HG02623 (cell line): ENCODE measurements around the gene LIN52.
"Not testable (repeated sequence)": the region's sequence is repeated elsewhere in the genome, so short reads cannot be mapped to it uniquely, and the experiment has no call there.

Experiments
- ATAC-seq: cut with Tn5 transposase; IDR thresholded peaks from one replicate; pipeline ENCODE4 v1.9.1; 2021; ENCODE audit warnings: moderate library complexity; ENCODE audit not compliant: unreplicated experiment

LIN52 gene

DNA sequence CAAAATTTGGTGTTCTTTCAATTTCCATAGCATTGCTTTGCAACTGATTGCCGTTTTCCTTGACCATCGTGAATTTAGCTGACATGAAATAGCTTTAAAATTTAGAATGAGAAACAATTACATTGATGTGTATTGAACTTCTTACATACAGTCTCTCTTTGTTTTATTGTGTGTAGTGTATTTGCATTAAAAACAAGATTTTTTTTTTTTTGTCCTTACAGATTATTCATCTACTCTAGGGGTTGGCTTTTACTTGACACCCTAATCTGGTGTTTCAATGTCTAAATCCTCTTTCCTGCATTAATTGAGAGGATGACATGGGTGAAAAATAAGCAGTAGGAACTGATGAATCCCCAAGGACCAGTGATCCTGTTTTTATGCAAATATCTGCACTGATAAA lies 20.6 kb downstream of the LIN52 start:
- ATAC-seq = no peak

DNA sequence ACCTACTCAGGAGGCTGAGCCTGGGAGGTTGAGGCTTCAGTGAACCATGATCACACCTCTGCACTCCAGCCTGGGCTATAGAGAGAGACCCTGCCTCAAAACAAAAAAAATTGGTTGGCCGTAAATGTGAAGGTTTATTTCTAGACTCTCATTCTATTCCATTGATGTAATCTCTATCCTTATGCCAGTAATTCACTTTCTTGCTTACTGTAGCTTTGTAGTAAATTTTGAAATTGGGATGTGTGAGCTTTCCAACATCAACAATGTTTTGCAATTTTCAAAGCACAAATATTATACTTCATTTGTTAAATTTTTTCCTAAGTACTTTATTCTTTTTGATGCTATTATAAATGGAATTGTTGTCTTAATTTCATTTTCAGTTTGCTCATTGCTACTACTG lies 24.6 kb downstream of the LIN52 start:
- no peak for ATAC-seq

DNA sequence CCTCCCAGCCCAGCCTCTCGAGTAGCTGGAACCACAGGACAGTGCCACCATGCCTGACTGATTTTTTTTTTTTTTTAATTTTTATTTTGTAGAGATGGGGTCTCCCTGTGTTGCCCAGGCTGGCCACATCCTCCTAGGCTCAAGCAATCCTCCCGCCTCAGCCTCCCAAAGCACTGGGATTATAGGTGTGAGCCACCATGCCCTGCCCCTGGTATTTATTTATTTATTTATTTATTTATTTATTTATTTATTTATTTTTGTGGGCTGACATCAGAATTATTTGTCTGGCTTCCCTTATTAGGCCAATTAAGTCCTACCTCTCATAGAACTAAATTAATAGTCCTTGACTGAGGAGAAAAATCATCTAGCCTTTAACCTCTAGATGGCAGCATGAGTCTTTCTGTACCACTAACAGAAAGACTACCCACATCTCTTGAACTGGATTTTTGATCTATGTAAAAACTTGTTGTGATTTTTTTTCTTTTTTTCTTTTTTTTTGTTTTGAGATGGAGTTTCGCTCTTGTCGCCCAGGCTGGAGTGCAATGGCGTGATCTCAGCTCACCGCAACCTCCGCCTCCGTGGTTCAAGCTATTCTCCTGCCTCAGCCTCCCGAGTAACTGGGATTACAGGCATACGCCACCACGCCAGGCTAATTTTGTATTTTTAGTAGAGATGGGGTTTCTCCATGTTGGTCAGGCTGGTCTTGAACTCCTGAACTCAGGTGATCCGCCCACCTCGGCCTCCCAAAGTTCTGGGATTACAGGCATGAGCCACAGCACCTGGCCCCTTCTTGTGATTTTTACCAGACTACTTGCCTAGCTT lies 26.9 kb downstream of the LIN52 start:
- ATAC-seq = not testable (repeated sequence)

DNA sequence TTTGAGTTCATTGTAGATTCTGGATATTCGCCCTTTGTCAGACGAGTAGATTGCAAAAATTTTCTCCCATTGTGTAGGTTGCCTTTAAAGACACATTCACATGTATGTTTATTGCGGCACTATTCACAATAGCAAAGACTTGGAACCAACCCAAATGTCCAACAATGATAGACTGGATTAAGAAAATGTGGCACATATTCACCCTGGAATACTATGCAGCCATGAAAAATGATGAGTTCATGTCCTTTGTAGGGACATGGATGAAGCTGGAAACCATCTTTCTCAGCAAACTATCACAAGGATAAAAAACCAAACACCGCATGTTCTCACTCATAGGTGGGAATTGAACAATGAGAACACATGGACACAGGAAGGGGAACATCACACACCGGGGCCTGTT lies 40.7 kb downstream of the LIN52 start:
- ATAC-seq = not testable (repeated sequence)

DNA sequence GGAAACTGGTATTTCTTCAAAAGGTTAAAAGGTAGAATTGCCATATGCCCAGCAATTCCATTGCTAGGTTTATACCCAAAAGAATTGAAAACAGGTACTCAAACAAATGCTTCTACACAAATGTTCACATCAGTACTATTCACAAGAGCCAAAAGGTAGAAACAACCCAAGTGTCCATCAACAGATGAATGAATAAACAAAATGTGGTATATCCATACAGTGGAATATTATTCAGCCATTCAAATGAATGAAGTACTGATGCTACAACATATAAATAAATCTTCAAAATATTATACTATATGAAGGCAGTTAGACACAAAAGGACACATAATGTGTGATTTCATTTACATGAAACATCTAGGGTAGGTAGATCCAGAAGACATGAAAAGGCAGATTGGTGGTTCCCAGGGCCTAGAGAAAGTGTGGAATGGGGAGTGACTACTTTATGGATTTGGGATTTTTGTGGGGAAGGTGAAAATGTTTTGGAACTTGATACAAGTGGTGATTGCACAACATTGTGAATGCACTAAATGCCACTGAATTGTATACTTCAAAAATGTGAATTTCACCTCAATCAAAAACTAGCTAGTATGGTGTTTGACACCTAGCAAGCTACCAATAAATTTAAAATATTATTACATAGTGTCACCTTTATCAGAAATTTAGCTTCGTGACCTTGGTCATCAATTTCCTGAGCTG lies 41.7 kb downstream of the LIN52 start:
- no peak for ATAC-seq

DNA sequence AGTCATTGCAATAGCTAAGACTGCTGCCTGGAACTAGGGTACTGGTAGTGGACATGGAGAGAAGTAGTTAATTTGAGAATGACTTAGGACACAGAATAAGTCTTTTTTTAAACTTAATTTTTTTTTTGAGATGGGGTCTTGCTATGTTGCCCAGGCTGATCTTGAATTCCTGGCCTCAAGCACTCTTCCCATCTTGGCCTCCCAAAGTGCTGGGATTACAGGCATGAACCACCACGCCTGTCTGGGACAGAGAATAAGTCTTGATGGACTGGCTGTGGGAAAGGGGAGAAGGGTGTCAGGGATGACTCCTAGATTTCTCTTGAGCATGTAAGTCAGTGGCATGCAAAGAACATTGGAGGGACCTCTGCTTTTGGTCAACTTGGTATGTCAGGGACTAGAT lies 42.9 kb downstream of the LIN52 start:
- ATAC-seq = no peak

DNA sequence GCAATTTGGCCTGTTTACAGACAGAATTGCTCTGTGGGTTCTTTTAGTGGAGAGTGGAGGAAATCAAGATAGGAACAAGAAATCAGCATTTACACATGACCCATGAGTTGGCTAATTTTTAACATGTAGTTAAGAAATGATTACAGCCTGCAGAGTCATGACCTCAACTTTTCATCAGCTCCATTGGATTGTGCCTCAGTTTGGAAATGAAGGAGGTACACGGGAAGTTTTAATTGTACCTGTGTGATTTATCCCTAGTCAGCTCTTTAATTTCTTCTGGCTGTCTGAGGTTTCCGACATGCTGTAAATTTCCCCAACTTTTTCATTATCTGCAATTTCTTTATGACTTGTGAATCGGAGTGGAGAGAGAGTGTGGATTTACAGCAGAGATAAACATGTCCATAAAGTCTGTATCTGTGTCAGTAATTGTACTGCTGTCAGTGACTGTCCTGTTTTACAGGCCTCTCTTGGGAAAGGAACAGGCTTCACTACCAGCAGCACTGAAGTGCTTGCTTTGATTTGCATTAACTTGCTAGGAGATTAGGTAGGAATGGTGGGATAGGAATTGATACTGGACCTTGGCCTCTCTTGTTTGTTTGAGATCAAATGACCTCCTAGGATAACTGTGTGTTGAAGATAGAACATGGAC lies 49.2 kb downstream of the LIN52 start:
- ATAC-seq = no peak

DNA sequence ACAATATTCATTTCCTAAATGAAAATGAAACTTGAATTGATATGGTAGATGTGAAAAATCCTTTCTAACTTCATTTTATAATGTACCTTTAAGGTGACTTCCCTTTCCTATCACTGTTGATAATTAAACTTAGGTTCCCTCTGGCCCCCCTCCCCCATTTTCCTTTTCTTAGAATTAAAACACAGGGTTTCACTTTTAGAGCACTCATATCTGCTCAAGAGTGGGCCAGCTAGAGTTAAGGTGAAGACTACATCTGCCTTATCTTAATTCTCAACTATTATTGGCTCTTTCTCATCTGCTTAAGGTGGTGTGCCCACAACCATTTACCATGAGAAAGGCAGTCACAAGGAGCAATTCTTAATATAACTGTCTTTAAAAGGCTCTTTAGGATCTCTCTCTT lies 49.7 kb downstream of the LIN52 start:
- no peak for ATAC-seq

DNA sequence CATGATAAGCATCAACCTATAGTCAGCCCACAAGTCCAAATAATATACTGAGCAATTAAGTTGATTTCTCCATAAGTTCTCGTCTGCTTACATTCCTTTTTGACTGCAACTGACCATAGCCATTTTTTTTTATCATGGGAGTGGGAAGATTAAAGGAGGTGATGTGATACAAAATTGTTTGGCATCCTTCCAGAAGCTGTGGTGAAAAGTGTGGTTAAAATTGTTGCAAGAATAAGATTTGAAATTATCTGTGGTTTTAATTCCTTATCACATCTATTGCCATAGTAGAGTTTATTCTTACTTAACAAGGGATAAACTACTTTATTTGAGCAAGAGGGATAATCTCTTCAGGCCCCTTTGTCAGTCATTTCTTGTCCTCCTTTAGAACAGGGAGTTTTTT lies 50.7 kb downstream of the LIN52 start:
- no peak for ATAC-seq

DNA sequence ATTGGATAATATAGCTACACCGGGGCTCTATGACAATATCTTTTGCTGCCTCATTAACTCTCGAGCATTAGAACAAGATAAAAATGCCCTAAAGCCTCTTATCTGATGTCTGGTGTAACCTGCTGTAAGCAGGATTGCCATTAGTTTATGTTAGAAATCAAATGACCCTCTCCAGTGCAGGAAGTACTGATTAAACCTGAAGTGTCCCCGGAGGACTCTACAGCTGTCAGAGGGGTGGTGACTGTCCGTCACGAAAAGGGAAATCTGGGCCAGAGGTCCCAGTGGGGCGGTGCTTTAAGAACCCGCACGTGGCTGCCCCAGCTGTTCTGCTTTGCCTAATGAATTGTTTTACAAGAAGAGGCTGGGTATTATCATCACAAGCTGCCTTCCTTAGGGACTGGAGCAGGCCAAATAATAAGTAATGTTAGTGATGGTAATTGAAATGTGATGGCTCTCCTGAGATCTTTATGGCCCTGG lies 55.7 kb downstream of the LIN52 start:
- no peak for ATAC-seq

DNA sequence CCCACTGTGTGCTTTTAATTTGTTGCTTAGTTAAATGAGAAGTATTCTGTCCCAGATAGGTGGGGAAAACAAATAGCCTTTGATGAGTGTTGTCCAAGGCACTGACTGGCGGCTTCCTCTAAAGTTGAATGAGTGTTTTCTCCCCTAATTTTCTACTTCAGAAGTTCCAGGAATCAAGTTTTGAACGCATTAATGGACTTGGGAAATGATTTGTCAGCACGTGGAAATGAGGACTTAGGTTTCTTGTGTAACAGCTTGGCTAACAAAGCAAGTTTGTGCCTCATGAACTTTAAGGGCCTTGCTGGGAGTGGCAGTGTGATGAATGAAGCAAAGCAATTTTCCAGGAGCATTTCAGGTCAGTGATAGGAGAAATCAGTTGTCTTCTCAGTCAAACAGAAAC lies 56.9 kb downstream of the LIN52 start:
- no peak for ATAC-seq

DNA sequence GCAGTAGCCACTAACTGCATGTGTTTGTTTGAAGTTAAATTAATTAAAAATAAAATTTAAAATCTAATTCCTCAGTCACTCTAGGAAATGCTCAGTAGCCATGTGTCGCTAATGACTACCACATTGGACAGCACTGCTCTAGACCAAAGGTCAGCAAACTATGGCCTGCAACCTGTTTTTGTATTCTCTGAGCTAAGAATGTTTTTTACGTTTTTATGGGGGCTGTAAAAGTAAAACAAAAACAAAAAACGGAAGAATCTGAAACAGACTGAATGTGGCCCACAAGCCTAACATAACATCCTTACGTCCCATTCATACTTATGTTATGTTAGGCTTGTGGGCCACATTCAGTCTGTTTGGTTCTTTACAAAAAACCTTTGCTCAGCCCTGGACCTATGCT lies 57.8 kb downstream of the LIN52 start:
- ATAC-seq = no peak

DNA sequence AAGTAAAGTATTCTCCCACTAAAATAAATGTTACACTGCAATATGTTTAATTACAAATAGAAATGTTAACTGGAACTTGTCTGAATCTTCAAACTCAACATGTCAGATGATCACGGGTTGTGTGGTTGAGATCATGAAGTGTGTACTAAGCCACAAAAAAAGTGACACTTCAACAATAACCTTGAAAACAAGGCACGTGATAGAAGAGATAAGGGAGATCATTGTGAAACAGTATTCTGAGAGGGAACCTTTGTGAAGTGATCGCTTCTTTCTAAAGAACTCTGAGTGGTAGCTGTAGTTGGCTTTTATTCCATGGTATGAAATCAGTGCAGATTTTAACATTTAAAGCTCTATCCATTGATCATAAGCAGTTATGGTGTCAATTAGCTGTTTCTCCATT lies 60.0 kb downstream of the LIN52 start:
- no peak for ATAC-seq

DNA sequence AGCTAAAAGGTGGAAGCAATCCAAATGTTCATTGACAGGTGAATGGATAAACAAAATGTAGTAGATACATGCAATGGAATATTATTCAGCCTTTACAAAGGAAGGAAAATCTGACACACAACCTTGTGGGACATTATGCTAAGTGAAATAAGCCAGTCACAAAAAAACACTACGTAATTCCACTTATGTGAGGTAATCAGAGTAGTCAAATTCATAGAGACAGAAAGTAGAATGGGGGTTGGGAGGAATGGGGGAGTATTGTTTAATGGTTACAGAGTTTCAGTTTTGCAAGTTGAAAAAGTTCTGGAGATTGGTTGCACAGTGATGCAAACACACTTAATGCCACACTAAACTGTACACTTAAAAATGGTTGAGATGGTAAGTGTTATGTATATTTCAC lies 62.8 kb downstream of the LIN52 start:
- no peak for ATAC-seq

DNA sequence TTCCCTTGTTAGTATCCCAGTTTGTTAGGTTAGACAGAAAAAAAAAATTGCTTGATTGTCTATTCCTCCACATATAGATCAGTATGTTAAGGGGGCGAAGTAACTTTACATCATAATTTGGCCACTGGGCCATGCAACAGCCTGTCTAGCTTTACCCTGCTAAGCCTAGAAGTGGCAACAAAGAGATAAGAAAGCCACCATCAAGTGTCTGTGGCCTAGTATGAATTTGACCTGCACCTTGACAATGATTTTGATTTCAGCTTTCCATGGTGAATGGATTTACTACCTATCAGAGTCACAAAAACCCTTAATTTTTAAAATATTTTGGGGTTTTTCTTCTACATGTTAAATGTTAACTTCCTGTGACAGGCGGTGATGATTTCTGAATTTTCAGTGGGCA lies 63.9 kb downstream of the LIN52 start:
- no peak for ATAC-seq

DNA sequence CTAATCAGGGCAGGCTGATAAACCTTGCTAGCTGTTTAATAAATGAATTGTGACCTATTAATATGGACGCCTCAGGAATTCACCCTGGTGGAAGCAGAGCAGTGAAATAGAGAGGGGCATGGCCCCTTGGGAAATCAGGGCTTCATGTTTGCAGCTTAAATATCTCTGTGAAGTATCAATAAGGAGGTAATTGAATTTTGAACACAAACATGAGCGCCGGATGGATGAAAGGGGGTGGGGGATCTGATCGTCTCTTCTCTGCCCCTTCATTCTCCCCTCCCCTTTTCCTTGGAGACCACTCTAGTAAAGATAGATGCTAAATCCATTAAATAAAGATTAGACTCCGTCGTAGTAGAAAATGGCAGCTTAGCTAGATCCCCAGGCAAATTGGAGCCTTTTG lies 70.5 kb downstream of the LIN52 start:
- no peak for ATAC-seq

DNA sequence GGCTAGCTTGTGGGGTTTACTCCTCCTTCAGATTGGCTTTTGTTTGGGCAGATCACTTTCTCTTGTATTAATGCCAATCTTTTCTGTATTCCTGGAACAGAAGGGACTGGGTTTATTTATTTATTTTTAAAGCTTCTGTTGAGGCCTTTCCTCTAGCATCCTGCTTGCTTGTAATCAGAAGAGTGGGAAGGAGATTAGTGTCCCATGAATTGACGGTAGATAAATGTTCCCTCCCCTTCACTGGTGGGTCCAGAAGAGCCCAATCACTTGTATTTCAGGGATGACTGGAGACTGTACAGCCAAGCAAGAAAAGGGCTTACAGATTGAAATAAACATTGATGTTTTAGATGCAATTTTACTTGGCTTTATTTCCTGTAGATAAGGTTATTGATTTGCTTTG lies 71.0 kb downstream of the LIN52 start:
- no peak for ATAC-seq

DNA sequence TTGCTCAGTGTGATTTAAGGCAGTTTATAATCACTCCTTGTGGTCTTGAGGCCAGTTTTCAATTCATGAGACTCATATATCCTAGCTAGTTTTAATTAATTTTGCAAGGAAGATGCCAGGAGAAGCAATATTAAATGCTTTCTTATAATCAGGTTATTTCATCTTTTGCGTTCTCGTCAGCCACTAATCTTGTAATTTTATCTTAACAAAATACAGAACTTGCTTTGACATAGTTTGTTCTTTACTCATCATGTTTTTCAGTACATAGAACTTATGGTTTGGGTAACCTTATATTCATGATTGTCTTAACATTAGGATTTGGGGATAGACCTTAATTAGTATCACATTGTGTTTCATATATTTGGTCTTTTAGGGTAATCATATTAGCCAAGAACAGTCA lies 76.0 kb downstream of the LIN52 start:
- ATAC-seq = no peak

DNA sequence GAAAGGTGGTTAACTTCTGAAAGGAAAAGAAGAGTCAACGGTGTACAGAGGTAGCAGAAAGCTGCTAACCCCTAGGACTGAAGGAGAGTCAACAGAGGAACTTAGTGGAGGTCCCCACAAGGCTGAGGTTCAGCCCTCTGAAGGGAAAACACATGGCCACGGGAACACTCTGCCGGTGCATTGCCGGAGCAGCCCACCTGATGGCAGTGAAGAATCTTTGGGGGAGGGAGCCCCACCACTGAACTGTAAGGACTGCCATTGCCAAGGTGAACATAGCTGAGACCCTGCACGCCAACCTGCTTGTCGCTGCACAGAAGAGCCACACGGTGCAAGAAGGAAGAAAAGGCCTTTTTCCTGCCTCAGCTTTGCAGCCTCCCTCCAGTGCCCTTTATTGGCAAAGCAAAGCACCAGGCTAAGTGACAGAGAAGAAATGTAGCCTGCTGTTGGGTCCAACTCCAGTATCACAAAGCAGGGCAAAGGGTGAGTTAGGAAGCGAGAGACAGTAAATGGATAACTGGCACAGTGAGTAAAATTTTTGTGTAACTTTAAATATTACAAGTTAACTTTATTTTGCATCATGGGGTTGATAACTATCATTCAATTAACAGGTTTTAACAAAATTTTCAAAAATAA lies 76.9 kb downstream of the LIN52 start:
- ATAC-seq = no peak

DNA sequence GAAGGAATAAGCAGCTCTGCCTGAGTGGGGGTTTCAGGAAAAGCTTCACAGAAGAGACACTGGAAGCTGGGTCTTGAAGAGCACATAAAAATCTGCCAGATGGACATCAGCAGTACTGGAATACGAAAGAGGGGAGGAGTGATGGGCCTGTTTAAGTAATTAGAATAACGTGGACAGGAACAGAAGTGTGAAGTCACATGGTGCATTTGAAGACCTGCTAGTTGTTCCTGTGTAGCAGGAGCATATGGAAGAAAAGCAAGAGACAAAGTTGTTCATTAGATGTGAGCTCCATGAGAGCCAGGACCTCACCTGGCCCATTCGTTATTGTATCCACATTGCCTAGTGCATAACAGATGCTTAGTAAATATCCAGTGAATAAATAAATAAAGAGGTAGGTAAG lies 85.2 kb downstream of the LIN52 start:
- no peak for ATAC-seq

DNA sequence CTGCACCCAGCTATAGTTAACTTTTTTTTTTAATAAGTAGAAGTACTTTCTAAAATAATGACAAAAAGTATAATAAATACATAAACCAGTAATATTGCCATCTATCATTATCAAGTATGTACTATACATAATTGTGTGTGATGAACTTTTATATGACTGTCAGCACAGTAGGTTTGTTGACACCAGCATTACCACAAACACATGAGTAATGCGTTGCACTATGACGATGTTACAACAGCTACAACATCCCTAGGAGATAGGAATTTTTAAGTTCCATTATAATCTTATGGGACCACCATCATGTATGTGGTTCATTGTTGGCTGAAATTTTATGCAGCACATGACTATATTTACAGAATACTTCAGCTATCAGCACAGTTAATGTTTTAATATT lies 91.6 kb downstream of the LIN52 start:
- ATAC-seq = no peak

DNA sequence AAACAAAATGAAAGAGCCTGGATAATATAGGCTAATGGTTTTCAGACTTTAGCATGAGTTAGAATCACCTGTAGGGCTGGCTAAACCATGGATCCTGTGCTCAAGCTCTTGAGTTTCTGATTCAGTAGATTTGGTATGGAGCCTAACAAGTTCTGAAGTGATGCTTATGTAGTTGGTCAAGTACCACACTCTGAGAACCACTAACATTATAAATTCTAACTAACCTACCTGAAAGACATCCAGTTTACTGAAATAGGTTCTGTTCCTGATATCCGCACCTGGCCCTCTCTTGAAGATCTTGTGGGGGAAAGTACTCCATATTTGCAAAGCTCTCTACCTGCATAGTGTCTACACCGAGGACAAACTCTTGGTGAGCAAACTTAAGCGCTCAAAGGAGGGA lies 95.1 kb downstream of the LIN52 start:
- no peak for ATAC-seq
